ENCODE results near the gene RAB2B.

DNA sequence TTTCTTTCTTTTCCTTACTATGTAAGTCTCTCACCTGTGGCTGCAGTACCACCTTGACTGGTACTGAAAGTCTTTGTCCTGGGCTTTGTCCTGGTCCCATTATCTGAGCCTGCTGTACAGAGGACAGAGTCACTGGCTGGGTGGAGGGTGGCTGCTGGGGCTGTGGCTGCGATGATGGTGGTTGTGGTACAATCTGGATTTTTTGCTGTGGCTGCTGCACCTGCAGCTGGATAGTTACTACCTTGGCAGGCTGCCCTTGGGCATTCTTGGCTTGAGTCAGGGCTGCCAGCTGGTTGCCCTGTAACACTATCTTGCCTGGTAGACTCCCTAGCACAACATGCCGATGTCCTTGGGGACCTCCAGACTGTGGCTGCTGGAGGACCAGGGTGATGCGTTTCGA is 47.8 kb downstream of the RAB2B start:
- TF ChIP-seq, protein P1, sequence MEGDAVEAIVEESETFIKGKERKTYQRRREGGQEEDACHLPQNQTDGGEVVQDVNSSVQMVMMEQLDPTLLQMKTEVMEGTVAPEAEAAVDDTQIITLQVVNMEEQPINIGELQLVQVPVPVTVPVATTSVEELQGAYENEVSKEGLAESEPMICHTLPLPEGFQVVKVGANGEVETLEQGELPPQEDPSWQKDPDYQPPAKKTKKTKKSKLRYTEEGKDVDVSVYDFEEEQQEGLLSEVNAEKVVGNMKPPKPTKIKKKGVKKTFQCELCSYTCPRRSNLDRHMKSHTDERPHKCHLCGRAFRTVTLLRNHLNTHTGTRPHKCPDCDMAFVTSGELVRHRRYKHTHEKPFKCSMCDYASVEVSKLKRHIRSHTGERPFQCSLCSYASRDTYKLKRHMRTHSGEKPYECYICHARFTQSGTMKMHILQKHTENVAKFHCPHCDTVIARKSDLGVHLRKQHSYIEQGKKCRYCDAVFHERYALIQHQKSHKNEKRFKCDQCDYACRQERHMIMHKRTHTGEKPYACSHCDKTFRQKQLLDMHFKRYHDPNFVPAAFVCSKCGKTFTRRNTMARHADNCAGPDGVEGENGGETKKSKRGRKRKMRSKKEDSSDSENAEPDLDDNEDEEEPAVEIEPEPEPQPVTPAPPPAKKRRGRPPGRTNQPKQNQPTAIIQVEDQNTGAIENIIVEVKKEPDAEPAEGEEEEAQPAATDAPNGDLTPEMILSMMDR (IDR thresholded peaks at IDR 0.05), result no peak
- TF ChIP-seq POLR2A (IDR thresholded peaks at IDR 0.05), result no peak

Measured in lower leg skin (tissue), 3 donors.